ENCODE results near the gene MAST2. TPM values are rescaled to one million over a fixed set of nuclear protein-coding genes. Genes with fewer than 3 reads are reported as not detected.

The MAST2 gene
- total and polyA plus RNA-seq, 9 of the 15 experiments (the other 6 are each of a cell fraction or from before 2014, with no cell fraction given): 0.73 to 32.0 (median 17.8) TPM

DNA sequence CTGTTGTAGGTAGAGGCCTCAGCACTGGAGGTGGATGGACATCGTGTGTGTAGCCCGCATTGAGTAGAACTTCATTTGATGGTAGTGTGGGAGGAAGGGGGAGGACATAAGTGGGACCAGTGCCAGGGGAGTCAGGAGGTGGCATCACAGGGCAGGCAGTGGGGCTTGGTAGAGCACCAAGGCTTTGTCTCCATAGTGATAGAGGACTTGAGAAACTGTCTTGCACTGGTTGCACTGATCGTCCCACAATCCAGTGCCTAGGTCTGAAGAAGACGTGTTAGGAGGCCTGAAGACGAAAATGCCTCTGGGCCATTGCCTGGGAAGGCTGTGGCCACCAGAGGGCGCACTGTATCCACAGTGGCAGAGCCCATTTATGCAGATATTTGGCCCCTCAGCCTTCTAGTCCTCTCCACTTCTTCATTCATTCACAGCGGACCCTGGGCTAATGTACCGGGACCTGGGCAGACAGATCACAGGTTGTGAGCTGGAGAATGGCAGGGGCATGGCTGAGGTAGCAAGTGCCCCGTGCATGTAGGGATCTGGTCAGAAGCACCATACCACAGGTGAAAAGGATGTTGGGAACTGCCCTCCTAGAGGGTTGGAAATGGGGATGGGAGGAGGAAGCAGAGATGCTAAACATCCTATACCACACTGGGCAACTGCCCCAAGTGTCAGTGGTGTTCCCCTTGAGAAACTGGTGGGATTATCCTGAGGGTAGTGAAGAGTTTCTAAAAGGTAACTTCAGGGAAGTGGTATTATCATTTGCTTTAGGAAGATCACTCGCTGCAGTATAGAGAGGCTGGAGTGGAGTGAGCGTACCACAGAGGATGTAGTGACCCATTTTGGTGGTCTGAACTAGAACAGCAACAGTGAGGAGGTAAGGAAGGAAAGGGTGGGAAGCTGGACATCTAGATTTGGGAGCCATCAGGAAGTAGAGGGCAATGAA, 233.8 kb downstream of the MAST2 start (continued):
- TF ChIP-seq, protein P1, sequence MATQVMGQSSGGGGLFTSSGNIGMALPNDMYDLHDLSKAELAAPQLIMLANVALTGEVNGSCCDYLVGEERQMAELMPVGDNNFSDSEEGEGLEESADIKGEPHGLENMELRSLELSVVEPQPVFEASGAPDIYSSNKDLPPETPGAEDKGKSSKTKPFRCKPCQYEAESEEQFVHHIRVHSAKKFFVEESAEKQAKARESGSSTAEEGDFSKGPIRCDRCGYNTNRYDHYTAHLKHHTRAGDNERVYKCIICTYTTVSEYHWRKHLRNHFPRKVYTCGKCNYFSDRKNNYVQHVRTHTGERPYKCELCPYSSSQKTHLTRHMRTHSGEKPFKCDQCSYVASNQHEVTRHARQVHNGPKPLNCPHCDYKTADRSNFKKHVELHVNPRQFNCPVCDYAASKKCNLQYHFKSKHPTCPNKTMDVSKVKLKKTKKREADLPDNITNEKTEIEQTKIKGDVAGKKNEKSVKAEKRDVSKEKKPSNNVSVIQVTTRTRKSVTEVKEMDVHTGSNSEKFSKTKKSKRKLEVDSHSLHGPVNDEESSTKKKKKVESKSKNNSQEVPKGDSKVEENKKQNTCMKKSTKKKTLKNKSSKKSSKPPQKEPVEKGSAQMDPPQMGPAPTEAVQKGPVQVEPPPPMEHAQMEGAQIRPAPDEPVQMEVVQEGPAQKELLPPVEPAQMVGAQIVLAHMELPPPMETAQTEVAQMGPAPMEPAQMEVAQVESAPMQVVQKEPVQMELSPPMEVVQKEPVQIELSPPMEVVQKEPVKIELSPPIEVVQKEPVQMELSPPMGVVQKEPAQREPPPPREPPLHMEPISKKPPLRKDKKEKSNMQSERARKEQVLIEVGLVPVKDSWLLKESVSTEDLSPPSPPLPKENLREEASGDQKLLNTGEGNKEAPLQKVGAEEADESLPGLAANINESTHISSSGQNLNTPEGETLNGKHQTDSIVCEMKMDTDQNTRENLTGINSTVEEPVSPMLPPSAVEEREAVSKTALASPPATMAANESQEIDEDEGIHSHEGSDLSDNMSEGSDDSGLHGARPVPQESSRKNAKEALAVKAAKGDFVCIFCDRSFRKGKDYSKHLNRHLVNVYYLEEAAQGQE (IDR thresholded peaks at IDR 0.05; ENCODE audit: borderline replicate concordance): peak; percentile 98
- TF ChIP-seq, protein P1 (CRISPR knock-in tag; IDR thresholded peaks at IDR 0.05; ENCODE audit: low read depth): no peak
- TF ChIP-seq HCFC1 (IDR thresholded peaks at IDR 0.05; ENCODE audit: low read depth, low read length) (no peak), FOXM1 (IDR thresholded peaks at IDR 0.05; ENCODE audit: low read depth) (no peak), FOXM1 (CRISPR knock-in tag; IDR thresholded peaks at IDR 0.05; ENCODE audit: low read depth) (no peak), BCOR (IDR thresholded peaks at IDR 0.05) (no peak), HINFP (tag; conservative IDR thresholded peaks at IDR 0.05; ENCODE audit: low read depth) (no peak), TCF7L2 (IDR thresholded peaks at IDR 0.05; ENCODE audit: low read depth, low read length) (no peak), HDAC2 (IDR thresholded peaks at IDR 0.05) (no peak), ZNF696 (CRISPR knock-in tag; conservative IDR thresholded peaks at IDR 0.05) (no peak), ZFPM2 (CRISPR knock-in tag; IDR thresholded peaks at IDR 0.05) (no peak), KLF16 (IDR thresholded peaks at IDR 0.05) (peak; percentile 61; the same call in 1 of the 2 replicates), ZBTB12 (CRISPR knock-in tag; IDR thresholded peaks at IDR 0.05) (no peak), GTF2B (IDR thresholded peaks at IDR 0.05; ENCODE audit: extremely low read depth, insufficient read length) (peak; percentile 78), SMARCC2 (IDR thresholded peaks at IDR 0.05; ENCODE audit: low read depth) (no peak), ARHGAP35 (IDR thresholded peaks at IDR 0.05; ENCODE audit: partially characterized antibody) (no peak), ZNF184 (CRISPR knock-in tag; IDR thresholded peaks at IDR 0.05) (no peak)
